GM21529 (cell line): ENCODE data around the gene AP2A2.

ENCODE experiments used
- ATAC-seq: cut with Tn5 transposase; IDR thresholded peaks from one replicate; pipeline ENCODE4 v1.9.1; 2021; ENCODE audit not compliant: unreplicated experiment

AP2A2 gene

DNA sequence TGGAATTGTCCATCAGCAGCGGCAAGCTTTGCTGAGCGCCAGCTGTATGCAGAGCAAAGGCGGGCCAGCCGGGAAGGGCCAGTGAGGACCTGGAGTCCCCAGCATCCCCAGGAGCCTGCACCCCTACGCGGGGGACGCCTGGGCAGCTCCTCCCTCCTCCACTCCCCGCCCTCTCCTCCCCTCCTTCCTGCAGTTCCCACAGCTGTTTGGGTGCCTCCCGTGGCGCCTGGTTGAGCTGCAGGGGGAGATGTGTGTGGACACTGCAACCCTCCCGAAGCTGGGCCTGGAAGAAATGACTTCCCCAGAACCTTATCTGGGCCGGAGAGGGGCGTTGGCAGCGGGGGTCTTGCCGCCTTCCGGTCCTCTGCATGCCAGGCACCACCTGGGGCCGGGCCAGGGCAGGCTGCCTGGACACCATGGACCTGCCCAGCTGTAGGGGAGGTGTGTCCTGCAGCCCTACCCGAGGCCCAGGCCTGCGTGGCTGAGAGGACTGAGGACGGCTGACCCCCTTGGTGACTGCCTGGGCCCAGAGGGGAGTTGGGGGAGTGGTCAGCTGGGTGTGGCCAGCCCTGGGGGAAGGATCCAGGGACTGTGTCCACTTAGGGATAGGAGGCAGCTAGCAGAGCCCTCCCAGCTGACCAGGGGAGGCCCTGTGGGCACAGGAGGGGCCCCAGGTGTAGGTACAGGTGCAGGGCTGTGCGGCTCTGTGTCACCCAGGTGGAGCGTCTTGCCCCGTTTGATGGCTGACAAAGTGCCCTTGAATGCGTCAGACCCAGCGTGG is 127.6 kb downstream of the AP2A2 start:
- no peak for ATAC-seq

- ATAC-seq, result no peak
Measured at GRCh38 chr11:1054143-1055108, 128.8 kb downstream of the AP2A2 start.

DNA sequence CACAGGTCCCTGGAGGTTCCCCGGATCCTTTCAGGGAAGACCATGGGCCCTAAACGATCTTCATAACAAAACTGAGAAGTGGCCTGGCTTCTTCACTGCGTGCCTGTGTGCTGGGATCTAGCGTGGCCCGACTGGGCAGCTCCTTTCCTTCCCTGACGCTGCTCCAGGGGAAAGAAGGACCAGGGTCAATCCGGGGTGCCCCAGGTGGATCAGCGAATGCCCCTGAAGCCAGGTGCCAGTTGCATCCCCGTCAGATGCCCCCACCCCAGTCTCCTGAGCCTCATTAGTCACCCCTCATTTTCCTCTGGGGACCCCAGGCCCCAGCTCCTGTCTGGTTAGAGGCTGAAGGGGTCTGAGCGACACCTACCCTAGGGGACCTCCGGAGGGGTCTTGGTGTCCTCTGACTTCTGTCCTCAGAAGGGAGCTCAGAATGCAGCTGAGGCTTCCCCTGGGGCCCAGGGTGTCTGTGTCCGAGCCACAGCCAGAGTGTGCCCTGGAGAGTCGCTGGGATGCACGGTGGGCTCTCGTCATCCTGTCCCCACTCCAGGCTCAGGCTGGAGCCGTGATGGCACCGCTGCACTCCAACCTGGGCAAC is 129.5 kb downstream of the AP2A2 start:
- ATAC-seq, result no peak

GRCh38 chr11:1055990-1056771 is 130.5 kb downstream of the AP2A2 start:
- ATAC-seq, result no peak

DNA sequence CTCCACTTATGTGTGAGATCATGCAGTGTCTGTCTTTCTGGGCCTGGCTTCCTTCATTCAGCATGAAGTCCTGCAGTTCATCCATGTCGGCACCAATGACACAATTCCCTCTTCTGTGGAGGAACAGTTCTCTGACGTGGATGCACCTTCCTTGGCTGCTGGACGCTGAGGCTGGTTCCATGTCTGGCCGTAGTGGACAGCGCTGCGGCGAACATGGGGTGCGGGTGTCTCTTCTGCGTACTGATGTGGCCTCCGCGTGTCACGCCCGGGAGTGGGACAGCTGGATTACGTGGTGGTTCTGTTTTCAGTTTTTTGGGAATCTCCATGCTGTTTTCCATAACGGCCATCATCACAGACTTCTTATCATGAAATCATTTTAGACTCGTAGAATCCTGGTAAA is 132.1 kb downstream of the AP2A2 start:
- ATAC-seq, result no peak

DNA sequence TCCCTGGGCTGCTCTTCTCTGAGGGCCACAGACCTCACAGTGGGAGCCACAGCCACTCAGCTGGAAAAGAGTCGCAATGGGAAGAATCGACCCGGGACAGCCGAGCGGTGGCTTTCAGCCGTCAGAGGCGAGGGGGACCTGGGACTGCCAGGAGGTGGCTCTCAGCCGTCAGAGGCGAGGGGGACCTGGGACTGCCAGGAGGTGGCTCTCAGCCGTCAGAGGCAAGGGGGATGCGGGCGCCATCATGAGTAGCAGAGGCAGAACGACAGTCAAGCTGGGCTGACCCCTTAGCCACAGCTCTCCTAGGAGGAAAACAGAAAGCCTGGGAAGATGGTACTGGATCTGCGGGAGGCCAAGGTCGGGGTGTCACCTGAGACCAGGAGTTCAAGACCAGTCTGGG is 134.1 kb downstream of the AP2A2 start:
- no peak for ATAC-seq

DNA sequence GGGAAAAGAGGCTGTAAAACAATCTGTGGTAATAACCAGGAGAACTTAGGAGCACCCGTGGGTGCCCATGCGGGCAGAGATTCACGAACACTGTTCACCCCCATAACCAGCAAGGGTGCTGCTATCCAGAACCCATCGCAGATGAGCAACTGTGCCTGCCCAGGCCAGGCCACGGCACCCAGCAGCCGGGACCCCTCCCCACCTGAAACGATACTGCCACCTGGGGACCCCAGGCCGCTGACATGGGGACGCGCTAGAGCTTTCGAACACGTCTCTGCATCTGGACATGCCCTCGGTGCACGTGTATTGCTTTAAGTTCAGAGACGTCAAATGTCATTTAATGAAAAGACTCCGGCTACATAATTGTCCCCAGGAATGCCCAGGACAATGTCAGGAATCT is 134.7 kb downstream of the AP2A2 start:
- no peak for ATAC-seq

GRCh38 chr11:1060852-1061616 is 135.4 kb downstream of the AP2A2 start:
- no peak for ATAC-seq
